T-helper 2 cell treated with Interferon-gamma antibody and Interleukin-4, amounts not matched to agents 5 μg/mL and 100 μg/mL, for 36 hours (primary cell): Measurements from ENCODE around the gene NR0B2.
A peak's percentile ranks its signal among the peaks of the same experiment; 100 is the strongest.

Experiments used
- DNase-seq: peaks from one replicate; pipeline ENCODE4 v3.0.0; 2021; ENCODE audit warnings: low spot score
- H3K27ac Mint-ChIP-seq: one replicate; pipeline ENCODE4 v1.8.0; 2021; ENCODE audit warnings: mild to moderate bottlenecking, mixed read lengths
- H3K27me3 Mint-ChIP-seq: one replicate; pipeline ENCODE4 v1.8.0; 2021; ENCODE audit warnings: low read depth, mixed read lengths
- H3K36me3 Mint-ChIP-seq: one replicate; pipeline ENCODE4 v1.8.0; 2021; ENCODE audit warnings: low read depth, mixed read lengths
- H3K4me1 Mint-ChIP-seq: one replicate; pipeline ENCODE4 v1.8.0; 2021; ENCODE audit warnings: low read depth, mixed read lengths
- H3K4me3 Mint-ChIP-seq: one replicate; pipeline ENCODE4 v1.8.0; 2022; ENCODE audit warnings: mild to moderate bottlenecking, moderate library complexity, mixed read lengths
- H3K9me3 Mint-ChIP-seq: one replicate; pipeline ENCODE4 v1.8.0; 2021; ENCODE audit warnings: mixed read lengths

NR0B2 gene

GRCh38 chr1:26861889-26862378 is 51.8 kb downstream of the NR0B2 start:
- Mint-ChIP-seq H3K9me3 (no peaks in the 10 kb centered on the region), H3K4me3 (peak overlapping the region; percentile 64), H3K4me1 (peaks cover 20% of the 10 kb centered on the region), H3K36me3 (peaks cover 3% of the 10 kb centered on the region), H3K27me3 (no peaks in the 10 kb centered on the region), H3K27ac (peak overlapping the region; percentile 52)
- no peak for DNase-seq
